Right lobe of liver (tissue), 4 donors: Measurements from ENCODE around the gene ALLC.

Experiments
- POLR2A ChIP-seq: fragments of 450-650 bp; IDR thresholded peaks from one replicate; pipeline ENCODE4 v1.6.1; 2017; ENCODE audit warnings: antibody characterized with exemption, mild to moderate bottlenecking
- TF ChIP-seq, protein P1 (sequence below), 4 donors: fragments of 200-600 bp in 3 of 4; fragments of 450-650 bp in 1 of 4; IDR thresholded peaks; one replicate each; pipeline versions ENCODE4 v1.5.1 to v1.8.0; 2016 to 2022; ENCODE audit warnings: antibody characterized with exemption in 4 of 4, mild to moderate bottlenecking in 2 of 4
- donor health status: DM: no; HTN: no; CAD: no.
- donor health status: DM: no; HTN: no; CAD: no.
- donor health status: DM: no; HTN: yes; CAD: no.

DNA sequence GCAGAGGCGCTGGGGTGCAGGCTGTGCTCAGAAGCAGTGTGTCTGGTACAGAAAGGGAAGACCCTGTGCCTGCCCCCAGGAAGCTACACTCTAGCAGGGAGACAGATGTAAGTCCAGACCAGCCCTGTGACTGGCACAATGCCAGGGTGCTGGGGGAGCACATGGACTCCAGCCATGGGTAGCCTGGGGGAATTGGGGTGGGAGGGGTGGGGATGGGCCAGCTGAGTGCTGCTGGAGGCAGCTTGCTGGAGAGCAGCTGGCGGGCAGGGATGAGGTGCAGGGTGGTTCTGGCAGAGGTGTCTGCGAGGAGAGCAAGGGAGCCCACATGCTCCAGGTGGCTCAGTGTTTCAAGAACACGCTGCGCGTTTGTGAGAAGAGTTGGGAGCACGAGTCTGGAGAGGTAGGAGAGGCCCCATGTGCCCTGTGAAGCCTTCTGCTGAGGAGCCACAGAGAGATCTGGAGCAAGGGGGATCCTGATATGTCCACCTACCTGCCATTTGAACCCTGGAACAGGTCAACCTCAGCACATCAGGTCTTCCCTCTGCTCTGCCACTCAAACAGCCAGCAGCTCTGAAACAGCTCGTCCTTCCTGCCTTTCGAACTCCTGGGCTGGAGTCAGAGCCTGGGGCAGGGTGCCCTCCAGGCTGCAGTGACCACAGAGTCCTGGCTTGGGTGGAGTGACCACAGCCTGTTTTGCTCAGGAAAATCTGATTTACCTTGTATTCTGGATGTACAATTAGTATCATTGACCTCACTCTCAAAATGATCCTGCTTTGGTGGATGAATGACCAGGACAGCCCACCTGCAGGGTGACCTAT lies 15.1 kb downstream of the ALLC start:
- TF ChIP-seq, protein P1, sequence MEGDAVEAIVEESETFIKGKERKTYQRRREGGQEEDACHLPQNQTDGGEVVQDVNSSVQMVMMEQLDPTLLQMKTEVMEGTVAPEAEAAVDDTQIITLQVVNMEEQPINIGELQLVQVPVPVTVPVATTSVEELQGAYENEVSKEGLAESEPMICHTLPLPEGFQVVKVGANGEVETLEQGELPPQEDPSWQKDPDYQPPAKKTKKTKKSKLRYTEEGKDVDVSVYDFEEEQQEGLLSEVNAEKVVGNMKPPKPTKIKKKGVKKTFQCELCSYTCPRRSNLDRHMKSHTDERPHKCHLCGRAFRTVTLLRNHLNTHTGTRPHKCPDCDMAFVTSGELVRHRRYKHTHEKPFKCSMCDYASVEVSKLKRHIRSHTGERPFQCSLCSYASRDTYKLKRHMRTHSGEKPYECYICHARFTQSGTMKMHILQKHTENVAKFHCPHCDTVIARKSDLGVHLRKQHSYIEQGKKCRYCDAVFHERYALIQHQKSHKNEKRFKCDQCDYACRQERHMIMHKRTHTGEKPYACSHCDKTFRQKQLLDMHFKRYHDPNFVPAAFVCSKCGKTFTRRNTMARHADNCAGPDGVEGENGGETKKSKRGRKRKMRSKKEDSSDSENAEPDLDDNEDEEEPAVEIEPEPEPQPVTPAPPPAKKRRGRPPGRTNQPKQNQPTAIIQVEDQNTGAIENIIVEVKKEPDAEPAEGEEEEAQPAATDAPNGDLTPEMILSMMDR (IDR thresholded peaks at IDR 0.05), result no peak
- TF ChIP-seq POLR2A, result no peak
